T-cell (primary cell): ENCODE measurements around the gene FLYWCH1. TPM values are rescaled to one million over a fixed set of nuclear protein-coding genes. Genes with fewer than 3 reads are reported as not detected.

Source experiments
- ATAC-seq, 4 experiments: fragments of 200-7000 bp in 3 of 4; fragments of 150-1000 bp in 1 of 4; cut with Tn5 transposase; replicated peaks in 1 of 4; 1 replicate in 3 of 4; 2 replicates in 1 of 4; pipeline ENCODE4 v1.10.0; 2021; ENCODE audit warnings: moderate library complexity in 3 of 4, mild to moderate bottlenecking in 2 of 4, moderate number of reproducible peaks in 1 of 4
- CTCF ChIA-PET, 2 donors: fragments of 300-600 bp; sonication (Branson Sonifier 250); formaldehyde crosslinking; loops; one replicate each; lab custom pipeline; 2022; ENCODE audit warnings: antibody characterized with exemption in 2 of 2; lab: Charles Lee
- POLR2A ChIA-PET, 2 donors: fragments of 300-600 bp; sonication (Branson Sonifier 250); formaldehyde crosslinking; loops; one replicate each; lab custom pipeline; 2022; ENCODE audit warnings: antibody characterized with exemption in 2 of 2; lab: Charles Lee
- DNase-seq, 35 experiments: peaks; one replicate each; pipeline versions ENCODE4 v3.0.0 to v3.0.0-alpha.2; 2013 to 2023
- H3K27ac ChIP-seq: one replicate; pipeline ENCODE4 v1.5.1; 2013; ENCODE audit warnings: low read length
- H3K27me3 ChIP-seq, 2 experiments: replicated peaks in 1 of 2; 1 replicate in 1 of 2; 2 replicates in 1 of 2; pipeline versions ENCODE4 v1.6.1 to v1.7.0; 2013; ENCODE audit warnings: low read length in 1 of 2, mixed read lengths in 1 of 2; ENCODE audit not compliant: control insufficient read depth in 2 of 2, insufficient read depth in 2 of 2; ENCODE audit errors: extremely low read depth in 1 of 2
- H3K36me3 ChIP-seq, 2 donors: 1 replicate in 1 of 2; 2 replicates in 1 of 2; pipeline versions ENCODE4 v1.6.1 to v1.7.0; 2013; ENCODE audit warnings: low read length in 1 of 2; ENCODE audit not compliant: control insufficient read depth in 2 of 2, insufficient read depth in 1 of 2; ENCODE audit errors: extremely low read depth in 1 of 2
- H3K4me1 ChIP-seq, 2 experiments: 1 replicate in 1 of 2; 2 replicates in 1 of 2; pipeline versions ENCODE4 v1.6.1 to v1.7.0; 2013; ENCODE audit warnings: low read length in 2 of 2, mixed read lengths in 1 of 2; ENCODE audit not compliant: insufficient read depth in 2 of 2, control insufficient read depth in 1 of 2; ENCODE audit errors: extremely low read depth in 1 of 2
- H3K4me3 ChIP-seq, 2 donors: 1 replicate in 1 of 2; 2 replicates in 1 of 2; pipeline versions ENCODE4 v1.5.1 to v1.7.0; 2013; ENCODE audit warnings: mild to moderate bottlenecking in 2 of 2, low read length in 1 of 2, moderate library complexity in 1 of 2; ENCODE audit not compliant: control insufficient read depth in 1 of 2; ENCODE audit errors: extremely low read depth in 1 of 2
- H3K9me3 ChIP-seq: 2 replicates; pipeline ENCODE4 v1.7.0; 2013
- H3K27ac Mint-ChIP-seq, 2 donors: one replicate each; pipeline ENCODE4 v1.8.0; 2020 to 2021; ENCODE audit warnings: mild to moderate bottlenecking in 2 of 2, mixed read lengths in 2 of 2
- H3K27me3 Mint-ChIP-seq, 2 donors: one replicate each; pipeline ENCODE4 v1.8.0; 2021 to 2022; ENCODE audit warnings: mixed read lengths in 2 of 2
- H3K36me3 Mint-ChIP-seq: one replicate; pipeline ENCODE4 v1.8.0; 2021; ENCODE audit warnings: mixed read lengths
- H3K4me1 Mint-ChIP-seq, 3 donors: one replicate each; pipeline ENCODE4 v1.8.0; 2020 to 2022; ENCODE audit warnings: mixed read lengths in 3 of 3, mild to moderate bottlenecking in 1 of 3
- H3K4me3 Mint-ChIP-seq, 3 donors: one replicate each; pipeline ENCODE4 v1.8.0; 2020 to 2022; ENCODE audit warnings: mild to moderate bottlenecking in 3 of 3, mixed read lengths in 3 of 3, moderate library complexity in 3 of 3
- H3K9me3 Mint-ChIP-seq, 3 donors: one replicate each; pipeline ENCODE4 v1.8.0; 2020 to 2022; ENCODE audit warnings: mixed read lengths in 3 of 3
- WGBS: methylation state at CpG from one replicate; pipeline ENCODE4 v1.1.5; 2013; ENCODE audit warnings: missing lambda C conversion rate; ENCODE audit not compliant: insufficient coverage; 5-methylcytosine and 5-hydroxymethylcytosine counted together
- total RNA-seq, 35 experiments: library from RNA in 6 of 35; stranded (reverse) in 6 of 35; fragments of 120-200 nt in 1 of 35; gene quantifications; one replicate each; pipeline versions ENCODE4 v1.2.1 to v1.2.4 and lab custom pipeline; 2013 to 2026

The FLYWCH1 gene
- total RNA-seq, 5 donors from 2014 or later (not counting 1 experiment from before 2014, with no cell fraction given): 83.0 to 144 (median 106) TPM

- Histone ChIP-seq H3K9me3 (no peaks in the 10 kb centered on the region), H3K4me3 (no peak overlapping the region), H3K36me3 (peaks cover 15 to 21% of the 10 kb centered on the region in 2 donors), H3K27me3 (no peaks in the 10 kb centered on the region), H3K27ac (no peak overlapping the region), H3K4me1 (peaks cover 0 to 3% of the 10 kb centered on the region in 2 experiments)
- peaks cover 19% of the 10 kb centered on the region for H3K36me3 Mint-ChIP-seq
- H3K27ac Mint-ChIP-seq: peak overlapping the region in 1 of 2 donors; percentile 65
- no peaks in the 10 kb centered on the region for H3K9me3 Mint-ChIP-seq
- ATAC-seq (peak; percentile 53 to 80 (median 64)), DNase-seq (peak in 31 of 35 experiments; percentile 6 to 86 (median 49))
- H3K4me1 Mint-ChIP-seq: peaks cover 5 to 13% (median 7%) of the 10 kb centered on the region in 3 donors
- 4% methylated on average over 4 of the region's 13 CpGs for WGBS
- POLR2A ChIA-PET: no interaction called here
- CTCF ChIA-PET: interaction anchor here in 1 of 2 donors (0.6 to 1.2 kb wide), 2 partner anchors 45 to 104 kb away, joined by 4 to 5 read pairs; no protein-coding TSS in a partner anchor
- no peaks in the 10 kb centered on the region for H3K27me3 Mint-ChIP-seq
- H3K4me3 Mint-ChIP-seq: no peak overlapping the region
Measured at GRCh38 chr16:2919511-2920255, 8.0 kb downstream of the FLYWCH1 start.

GRCh38 chr16:2923481-2923880 is 11.8 kb downstream of the FLYWCH1 start:
- POLR2A ChIA-PET: no interaction called here

GRCh38 chr16:2924901-2925755 is 13.4 kb downstream of the FLYWCH1 start:
- no peaks in the 10 kb centered on the region for H3K27me3 ChIP-seq
- no peaks in the 10 kb centered on the region for H3K9me3 ChIP-seq
- H3K27ac ChIP-seq: no peak overlapping the region
- ChIA-PET CTCF (interaction anchor here (0.5 to 0.7 kb wide), 3 partner anchors 13 to 59 kb away, joined by 3 to 7 read pairs (median 4); no protein-coding TSS in a partner anchor), POLR2A (no interaction called here)
- DNase-seq (no peak), ATAC-seq (no peak)
- Mint-ChIP-seq H3K4me1 (peaks cover 13 to 24% (median 14%) of the 10 kb centered on the region in 3 donors), H3K27me3 (no peaks in the 10 kb centered on the region), H3K9me3 (no peaks in the 10 kb centered on the region), H3K27ac (no peak overlapping the region), H3K36me3 (peaks cover 14% of the 10 kb centered on the region), H3K4me3 (no peak overlapping the region)
- H3K36me3 ChIP-seq: peaks cover 10 to 20% of the 10 kb centered on the region in 2 donors
- 88% methylated on average over 19 of the region's 42 CpGs for WGBS
- H3K4me1 ChIP-seq: peaks cover 2 to 10% of the 10 kb centered on the region in 2 experiments
- H3K4me3 ChIP-seq: no peak overlapping the region

More at GRCh38 chr16:2923481-2923880, 11.8 kb downstream of the FLYWCH1 start:
- Mint-ChIP-seq H3K27ac (no peak overlapping the region), H3K4me3 (no peak overlapping the region), H3K36me3 (peaks cover 16% of the 10 kb centered on the region), H3K4me1 (peaks cover 18 to 30% (median 18%) of the 10 kb centered on the region in 3 donors), H3K27me3 (no peaks in the 10 kb centered on the region), H3K9me3 (no peaks in the 10 kb centered on the region)
- no peak overlapping the region for H3K27ac ChIP-seq
- H3K9me3 ChIP-seq: no peaks in the 10 kb centered on the region
- DNase-seq: no peak
- H3K27me3 ChIP-seq: no peaks in the 10 kb centered on the region
- ATAC-seq: no peak
- H3K36me3 ChIP-seq: peaks cover 10 to 13% of the 10 kb centered on the region in 2 donors
- WGBS: 98% methylated on average over 5 of the region's 14 CpGs
- no peak overlapping the region for H3K4me3 ChIP-seq
- peaks cover 2 to 13% of the 10 kb centered on the region in 2 experiments for H3K4me1 ChIP-seq
- CTCF ChIA-PET: interaction anchor here in 1 of 2 donors (0.7 kb wide), 1 partner anchor 19 kb away, joined by 3 read pairs; no protein-coding TSS in a partner anchor

DNA sequence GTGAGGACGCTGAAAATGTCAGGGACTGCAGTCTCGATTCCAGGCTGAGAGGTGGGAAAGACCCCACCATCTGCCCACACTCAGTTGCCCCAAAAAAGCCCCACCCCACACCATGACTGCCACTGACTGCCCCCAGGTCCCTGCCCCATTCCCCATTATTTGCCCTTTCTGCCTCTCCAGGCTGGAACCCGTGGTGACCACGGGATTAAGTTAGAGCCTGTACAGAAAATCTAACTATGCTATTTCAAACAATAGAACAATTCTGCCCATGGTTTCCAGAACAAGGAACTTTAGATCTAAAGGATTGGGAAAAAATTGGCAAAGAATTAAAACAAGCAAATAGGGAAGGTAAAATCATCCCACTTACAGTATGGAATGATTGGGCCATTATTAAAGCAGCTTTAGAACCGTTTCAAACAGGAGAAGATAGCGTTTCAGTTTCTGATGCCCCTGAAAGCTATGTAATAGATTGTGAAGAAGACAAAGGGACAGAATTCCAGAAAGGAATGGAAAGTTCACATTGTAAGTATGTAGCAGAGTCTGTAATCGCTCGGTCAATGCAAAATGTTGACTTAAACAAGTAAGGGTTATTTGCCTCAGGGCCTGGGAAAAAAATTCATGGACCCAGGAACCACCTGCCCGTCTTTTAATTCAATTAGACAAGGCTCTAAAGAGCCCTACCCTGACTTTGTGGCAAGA is 14.4 kb downstream of the FLYWCH1 start:
- Mint-ChIP-seq H3K9me3 (no peaks in the 10 kb centered on the region), H3K36me3 (peaks cover 14% of the 10 kb centered on the region), H3K4me3 (no peak overlapping the region), H3K4me1 (peaks cover 13 to 24% (median 14%) of the 10 kb centered on the region in 3 donors), H3K27ac (peak overlapping the region in 1 of 2 donors; percentile 4), H3K27me3 (no peaks in the 10 kb centered on the region)
- DNase-seq (no peak), ATAC-seq (no peak)
- WGBS: 75% methylated on average over 4 of the region's 9 CpGs
- no peaks in the 10 kb centered on the region for H3K27me3 ChIP-seq
- H3K9me3 ChIP-seq: no peaks in the 10 kb centered on the region
- H3K27ac ChIP-seq: peak overlapping the region; percentile 44
- peaks cover 2 to 10% of the 10 kb centered on the region in 2 experiments for H3K4me1 ChIP-seq
- POLR2A ChIA-PET: no interaction called here
- CTCF ChIA-PET: interaction anchor here (0.5 to 1.6 kb wide), 10 partner anchors 12 to 381 kb away, joined by 3 to 15 read pairs (median 4); partner anchors contain the start of genes FLYWCH1 (in 1 of the 2) and FLYWCH2 (in 1 of the 2)
- no peak overlapping the region for H3K4me3 ChIP-seq
- H3K36me3 ChIP-seq: peaks cover 18 to 23% of the 10 kb centered on the region in 2 donors

DNA sequence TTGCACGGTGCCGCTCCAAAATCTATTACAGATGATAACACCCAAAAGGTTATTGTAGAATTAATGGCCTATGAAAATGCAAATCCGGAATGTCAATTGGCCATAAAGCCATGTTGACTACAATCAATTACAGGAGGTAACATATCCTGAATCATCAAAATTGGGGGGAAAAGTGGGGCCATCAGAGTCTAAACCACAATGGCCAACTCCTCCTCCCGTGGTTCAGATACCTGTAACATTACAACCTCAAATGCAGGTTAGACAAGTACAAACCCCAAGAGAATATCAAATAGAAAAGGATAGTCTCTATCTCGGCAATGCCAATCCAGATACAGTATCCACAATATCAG is 14.9 kb downstream of the FLYWCH1 start:
- H3K36me3 Mint-ChIP-seq: peaks cover 14% of the 10 kb centered on the region
- H3K27ac Mint-ChIP-seq: peak overlapping the region in 1 of 2 donors; percentile 4
- ATAC-seq (no peak), DNase-seq (no peak)
- no peaks in the 10 kb centered on the region for H3K9me3 ChIP-seq
- H3K4me3 ChIP-seq: no peak overlapping the region
- H3K36me3 ChIP-seq: peaks cover 22 to 23% of the 10 kb centered on the region in 2 donors
- peaks cover 13 to 24% (median 14%) of the 10 kb centered on the region in 3 donors for H3K4me1 Mint-ChIP-seq
- no peaks in the 10 kb centered on the region for H3K9me3 Mint-ChIP-seq
- H3K4me3 Mint-ChIP-seq: no peak overlapping the region
- no peaks in the 10 kb centered on the region for H3K27me3 Mint-ChIP-seq
- no peaks in the 10 kb centered on the region for H3K27me3 ChIP-seq
- H3K4me1 ChIP-seq: peaks cover 2 to 10% of the 10 kb centered on the region in 2 experiments
- WGBS: 67% methylated on average over 2 of the region's 5 CpGs
- peak overlapping the region; percentile 44 for H3K27ac ChIP-seq
- POLR2A ChIA-PET: no interaction called here
- CTCF ChIA-PET: interaction anchor here (0.5 to 1.6 kb wide), 9 partner anchors 10 to 381 kb away, joined by 3 to 15 read pairs (median 4); partner anchors contain the start of genes FLYWCH1 (in 1 of the 2) and FLYWCH2 (in 1 of the 2)
